NCI-H1436 treated with DMSO at 0.1 percent for 48 hours (cell line): ENCODE results near the gene ACOT9.
"Not testable (repeated sequence)": the region's sequence is repeated elsewhere in the genome, so short reads cannot be mapped to it uniquely, and the experiment has no call there.

Source experiments
- DNase-seq: peaks from one replicate; lab custom pipeline; 2025; lab: John Stamatoyannopoulos, UW

ACOT9 gene

DNA sequence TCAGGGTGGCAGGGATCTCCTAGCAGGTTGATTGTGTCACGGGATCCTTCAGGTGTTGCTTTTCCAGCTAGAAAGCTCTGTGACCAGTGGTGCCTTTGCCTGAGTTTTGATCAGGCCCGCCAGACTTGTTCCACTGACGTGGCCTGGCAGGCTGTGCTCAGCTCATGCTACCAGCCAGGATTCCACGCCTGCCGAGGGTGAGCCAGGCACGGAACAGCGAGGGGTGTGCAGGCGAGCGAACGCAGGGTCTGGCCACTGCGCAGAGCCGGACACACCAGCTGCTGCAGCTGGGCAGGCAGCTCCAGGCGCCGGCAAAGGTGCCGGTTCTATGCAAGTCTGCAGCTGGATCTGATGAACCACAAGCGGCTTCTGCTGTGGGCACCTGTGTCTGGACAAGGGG lies 22.8 kb upstream of the ACOT9 start:
- DNase-seq, result no peak

DNA sequence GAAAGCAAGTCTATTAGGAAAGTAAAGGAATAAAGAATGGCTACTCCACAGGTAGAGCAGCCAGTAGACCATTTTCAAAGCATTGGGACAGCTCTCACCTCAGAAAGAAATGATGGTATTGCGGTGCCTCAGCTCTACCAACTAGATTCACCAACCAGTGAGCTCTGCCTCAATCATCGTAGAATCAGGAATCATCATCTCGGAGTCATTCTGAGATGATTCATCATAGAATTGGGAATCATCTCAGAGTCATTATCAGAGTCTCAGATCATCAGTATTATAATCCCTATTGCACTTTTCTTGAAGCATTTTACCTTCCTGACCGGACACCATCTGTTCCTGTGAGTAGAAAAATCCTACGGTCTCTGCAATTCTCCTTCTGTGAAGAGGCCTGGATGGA lies 22.4 kb upstream of the ACOT9 start:
- DNase-seq, result no peak

DNA sequence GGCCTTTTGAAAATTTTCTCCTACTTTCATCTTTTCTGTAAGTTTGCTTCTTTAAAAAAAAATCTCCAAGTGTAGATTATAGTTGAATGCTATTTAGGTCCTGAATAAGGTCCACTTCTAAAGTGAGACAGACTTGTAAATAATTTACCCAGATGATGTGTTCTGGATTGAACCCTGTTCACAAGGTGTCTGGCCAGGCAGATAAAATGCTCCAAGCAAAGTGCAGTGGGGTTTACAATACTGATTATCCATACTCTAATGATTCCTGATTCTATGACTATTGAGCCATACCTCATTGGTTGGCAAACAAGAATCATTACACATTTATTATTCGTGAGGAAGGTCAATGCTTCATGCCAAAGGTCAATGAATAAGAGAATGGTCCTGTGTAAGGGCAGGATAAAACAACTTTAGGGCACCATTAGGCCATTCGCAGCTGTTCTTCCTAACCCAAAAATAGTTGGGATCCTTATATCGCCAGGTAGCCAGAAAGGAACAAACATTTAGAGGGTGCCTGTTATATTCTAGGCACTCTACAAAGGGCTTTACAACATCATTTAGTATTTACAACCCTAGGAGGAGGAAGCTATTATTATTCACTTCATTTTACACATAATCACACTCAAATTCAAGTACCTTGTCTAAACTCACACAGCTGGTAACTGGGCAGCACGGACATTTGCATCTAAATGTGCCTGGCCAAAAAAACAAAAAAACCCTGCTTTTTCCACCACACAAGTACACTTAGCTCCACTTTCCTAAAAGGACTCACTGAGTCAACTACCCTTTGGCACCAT lies 21.3 kb upstream of the ACOT9 start:
- no peak for DNase-seq

DNA sequence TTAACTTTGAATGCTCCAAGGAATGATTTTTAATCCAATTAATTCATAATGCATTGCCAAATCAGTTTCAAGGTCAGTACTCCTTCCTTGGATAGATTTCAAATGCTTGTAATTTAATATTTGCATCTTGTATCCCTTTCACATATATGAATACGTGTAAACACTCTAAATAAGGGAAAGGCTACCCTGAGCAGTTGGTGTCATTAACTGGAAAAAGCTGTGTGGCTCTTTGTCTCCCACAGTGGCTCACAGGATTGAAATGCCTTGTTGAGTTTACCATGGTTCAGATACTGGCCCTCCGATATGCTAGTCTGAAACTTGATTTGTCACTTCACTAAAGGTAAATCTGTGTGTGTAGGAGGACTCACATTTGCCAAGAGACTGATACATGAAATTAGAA lies 16.7 kb upstream of the ACOT9 start:
- no peak for DNase-seq

DNA sequence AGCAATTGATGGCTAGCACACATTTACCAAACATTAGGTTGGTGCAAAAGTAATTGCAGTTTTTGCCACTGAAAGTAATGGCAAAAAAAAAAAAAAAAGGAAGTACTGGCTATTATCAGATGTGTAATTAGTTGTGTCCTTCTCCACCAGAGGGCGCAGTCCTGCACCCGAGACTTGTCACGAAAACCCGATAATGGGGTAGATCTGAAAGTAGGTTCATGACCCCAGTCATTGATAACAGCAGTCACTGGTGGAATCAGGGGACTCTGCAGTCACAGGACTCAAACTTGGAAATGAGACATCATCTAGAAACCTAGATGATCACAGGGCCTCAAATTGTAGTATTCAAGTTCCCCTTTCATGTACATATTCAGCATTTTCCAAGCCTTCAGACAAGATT lies 13.1 kb upstream of the ACOT9 start:
- DNase-seq, result no peak

DNA sequence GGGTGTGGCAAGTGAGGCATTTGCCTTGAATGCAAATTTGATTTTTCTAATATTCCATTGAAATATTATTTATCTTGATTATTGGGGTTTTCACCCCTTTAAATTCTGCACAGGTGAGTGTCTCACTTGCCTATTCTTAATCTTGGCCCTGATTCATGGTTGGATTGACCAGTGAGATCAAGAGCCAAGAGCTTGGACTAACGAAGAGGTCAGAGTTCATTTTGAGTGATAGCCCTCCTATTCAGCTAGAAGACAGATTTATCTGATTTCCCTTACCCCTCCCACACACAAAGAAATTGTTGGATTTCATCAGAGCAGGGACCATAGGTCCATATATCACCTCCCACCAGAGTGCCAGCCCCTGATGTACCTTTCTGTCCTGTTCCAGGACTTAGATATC lies 11.6 kb upstream of the ACOT9 start:
- no peak for DNase-seq

DNA sequence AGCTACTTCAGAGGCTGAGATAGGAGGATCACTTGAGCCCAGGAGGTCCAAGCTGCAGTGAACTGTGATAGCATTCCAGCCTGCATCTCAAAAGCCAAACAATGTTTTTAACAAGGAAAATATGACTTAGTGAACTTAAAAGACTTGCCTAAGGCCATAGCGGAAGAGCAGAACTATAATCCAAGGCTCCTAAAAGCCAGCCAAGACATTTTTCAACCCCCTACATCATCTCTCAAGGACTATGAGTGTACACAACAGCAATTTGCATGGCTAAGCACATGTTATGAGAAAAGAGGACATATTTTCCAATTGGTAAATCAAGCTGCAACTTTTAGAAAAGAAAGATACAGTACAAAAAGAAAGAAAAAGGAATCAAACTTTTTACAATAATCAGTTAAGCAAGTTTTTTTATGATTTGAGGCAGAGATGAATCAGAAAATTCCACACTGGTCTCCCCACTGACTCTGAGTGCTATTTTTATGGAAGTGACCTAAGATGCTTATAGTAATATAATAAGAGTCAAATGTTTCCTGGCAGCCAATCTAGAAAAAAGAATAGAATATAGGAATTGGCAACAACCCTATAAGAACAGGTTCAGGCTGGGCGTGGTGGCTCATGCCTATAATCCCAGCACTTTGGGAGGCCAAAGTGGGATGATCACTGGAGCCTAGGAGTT lies 9.8 kb upstream of the ACOT9 start:
- no peak for DNase-seq

DNA sequence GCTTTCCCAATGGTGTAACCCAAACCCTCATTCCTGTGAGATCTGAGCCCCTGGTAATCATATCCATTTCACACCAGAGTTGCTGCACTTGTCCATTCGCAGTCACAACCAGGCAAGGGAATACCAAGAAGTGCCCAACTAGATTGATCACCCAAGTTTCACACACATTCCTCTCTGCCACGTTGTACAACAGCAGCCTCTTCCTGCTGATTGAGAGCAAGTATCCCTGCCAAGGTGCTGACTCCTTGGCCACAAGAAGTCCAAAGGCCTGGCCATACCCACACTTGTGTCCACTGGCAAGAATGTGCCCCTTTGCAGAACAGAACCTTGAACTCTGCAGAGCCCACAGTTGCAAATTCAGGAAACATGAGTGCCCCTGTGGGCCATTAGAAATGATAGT lies 6.5 kb upstream of the ACOT9 start:
- DNase-seq, result no peak

DNA sequence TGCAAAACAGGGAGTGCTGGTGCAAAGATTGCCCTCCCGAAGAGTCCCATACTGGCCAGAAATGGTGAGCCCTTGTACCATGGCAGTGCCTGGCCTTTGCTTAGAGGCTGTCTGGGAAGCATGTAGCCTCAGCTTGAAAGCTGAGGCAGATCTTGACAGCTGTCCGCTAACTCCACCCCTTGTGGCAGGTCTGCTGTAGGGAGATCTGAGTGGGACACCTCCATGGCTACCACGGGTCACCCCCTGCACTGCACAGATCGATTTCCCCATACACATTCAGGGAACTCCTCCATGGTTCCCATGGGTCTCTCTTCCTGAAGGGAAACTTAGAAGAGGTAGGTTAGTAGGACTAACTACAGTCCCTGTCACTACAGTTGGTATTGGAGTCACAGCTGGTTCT lies 6.1 kb upstream of the ACOT9 start:
- no peak for DNase-seq

DNA sequence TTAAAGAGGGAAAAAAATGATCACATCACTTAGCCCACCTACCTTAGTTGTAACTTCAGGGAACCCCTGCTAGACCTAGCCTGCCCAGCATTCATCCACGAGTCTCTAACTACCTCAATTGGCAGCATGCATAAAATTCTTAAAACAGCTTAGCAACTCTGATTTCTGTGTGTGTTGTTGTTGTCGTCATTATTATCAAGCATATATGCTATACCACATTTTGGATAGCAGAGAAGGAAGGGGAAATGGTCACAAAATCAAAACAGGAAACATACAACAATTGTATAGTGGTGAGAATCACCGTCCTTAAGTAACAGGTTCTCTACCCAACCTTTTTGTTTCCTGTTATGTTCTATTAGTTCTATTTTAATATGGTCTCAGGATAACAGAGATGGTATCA lies 2.7 kb upstream of the ACOT9 start:
- DNase-seq, result no peak

DNA sequence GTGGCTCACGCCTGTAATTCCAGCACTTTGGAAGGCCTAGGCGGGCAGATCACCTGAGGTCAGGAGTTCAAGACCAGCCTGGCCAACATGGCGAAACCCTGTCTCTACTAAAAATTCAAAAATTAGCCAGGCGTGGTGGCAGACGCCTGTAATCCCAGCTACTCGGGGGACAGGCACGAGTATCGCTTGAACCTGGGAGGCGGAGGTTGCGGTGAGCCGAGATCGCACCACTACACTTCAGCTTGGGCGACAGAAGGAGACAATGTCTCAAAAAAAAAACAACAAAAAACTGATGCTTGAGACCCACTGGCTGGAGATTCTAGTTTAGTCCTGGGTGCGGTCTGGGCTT lies 521 bp upstream of the ACOT9 start:
- DNase-seq, result not testable (repeated sequence)

DNA sequence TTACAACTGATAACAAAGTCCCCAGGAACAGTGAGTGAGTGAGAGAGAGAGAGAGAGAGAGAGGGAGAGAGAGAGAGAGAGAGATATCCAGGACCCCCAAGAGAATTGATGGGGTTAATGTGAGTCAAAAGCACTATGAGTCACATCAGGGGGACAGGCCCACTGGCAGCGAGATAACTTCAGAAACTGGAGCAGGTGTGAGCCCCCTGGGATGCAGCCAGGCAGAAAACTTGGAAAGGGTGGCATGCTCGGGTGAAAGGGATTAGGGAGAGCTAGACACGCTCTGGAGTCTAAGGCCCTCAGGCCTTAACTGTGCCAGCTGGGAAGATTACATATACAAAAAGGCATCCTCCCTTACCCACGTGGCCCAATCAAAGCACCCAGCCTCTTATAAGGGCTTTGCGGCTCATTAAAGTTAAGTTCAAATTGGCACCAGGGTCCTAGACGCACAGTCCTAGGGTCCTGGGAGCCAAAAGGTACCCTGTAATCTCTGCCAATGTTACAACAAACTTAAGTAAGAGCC lies 841 bp downstream of the ACOT9 start:
- no peak for DNase-seq

DNA sequence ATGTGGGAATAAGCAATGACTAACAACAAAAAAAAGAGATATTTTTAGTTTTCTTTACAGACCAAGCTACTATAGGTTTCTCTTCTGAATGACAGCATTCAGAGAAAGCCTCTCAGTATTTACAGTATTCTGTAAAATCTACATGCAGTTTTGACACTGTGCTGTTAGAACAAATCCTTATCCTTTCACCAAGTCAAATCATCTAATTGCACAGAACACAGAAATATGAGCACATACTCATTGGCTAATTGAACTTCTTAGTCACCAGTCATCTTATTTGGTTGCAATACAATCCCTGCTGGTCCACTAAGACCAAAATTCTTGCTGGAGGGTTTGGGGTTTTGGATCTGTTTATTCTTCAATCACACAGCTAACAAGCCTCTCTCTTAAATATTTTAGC lies 5.7 kb downstream of the ACOT9 start:
- no peak for DNase-seq

DNA sequence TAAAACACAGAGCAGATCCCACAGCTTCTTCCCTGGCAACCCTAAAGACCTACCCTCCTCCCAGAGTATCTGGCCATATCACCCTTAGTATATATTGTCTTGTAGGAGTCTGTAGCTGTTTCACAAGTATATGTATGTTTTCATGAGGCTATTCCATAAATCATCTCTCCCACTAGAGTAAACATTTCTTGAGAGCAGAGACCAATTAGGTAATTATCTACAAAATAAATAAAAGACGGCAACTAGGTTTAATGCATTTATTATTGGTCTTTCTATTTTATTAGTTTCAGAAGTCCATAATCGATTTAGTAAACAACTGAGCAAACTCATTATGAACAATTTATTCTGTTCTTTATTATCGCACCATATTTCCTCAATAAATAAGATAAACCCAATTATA lies 7.0 kb downstream of the ACOT9 start:
- DNase-seq, result no peak

DNA sequence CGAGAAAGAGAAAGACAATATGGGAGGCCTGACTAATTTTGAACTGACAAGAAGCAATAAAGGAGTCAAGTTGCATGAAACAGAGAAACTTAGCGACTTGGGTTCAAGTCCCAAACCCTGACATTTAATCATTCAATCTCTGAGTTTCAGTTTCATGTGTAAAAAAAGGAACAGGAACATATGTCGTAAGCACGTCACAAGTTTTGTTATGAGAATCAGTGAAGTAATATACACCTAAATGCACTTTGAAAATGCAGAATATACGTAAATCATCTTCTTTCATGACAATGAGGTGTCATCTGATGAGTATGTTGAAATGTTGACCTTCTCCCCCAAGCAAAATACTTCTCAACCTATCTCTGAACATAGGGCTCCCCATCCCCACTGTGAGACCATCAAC lies 10.4 kb downstream of the ACOT9 start:
- DNase-seq, result no peak

DNA sequence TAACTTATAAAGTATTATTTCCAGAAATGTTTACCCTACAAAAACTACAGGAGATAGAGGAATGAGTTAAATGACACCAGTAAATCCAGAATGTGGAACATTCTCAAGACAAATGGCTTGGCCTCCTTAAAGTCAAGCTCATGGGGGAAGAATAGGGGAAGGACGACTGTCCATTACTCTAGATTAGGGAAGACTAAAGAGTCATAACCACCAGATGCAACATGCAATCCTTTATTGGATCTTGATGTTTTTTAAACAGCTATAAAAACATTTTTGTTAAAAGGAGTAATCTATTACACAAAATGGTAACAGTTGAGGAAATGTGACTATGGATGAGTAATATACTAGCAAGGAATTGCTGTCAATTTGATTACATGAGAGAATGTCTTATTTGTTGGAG lies 11.1 kb downstream of the ACOT9 start:
- DNase-seq, result no peak

DNA sequence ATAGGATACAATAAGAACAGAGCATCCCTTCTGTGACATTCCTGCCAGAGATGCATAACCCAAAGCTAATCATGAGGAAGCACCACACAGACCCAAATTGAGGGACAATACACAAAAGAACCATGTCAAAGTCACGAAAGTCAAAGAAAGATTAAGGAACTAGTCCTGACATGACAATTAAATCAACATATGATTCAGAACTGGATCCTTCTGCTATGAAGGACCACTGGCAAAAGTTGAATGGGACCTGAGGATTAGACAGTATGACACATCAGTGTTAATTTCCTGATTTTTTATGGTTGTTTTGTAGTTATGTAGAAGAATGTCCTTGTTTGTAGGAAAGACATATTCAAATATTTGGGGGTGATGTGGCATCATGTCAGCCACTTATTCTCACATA lies 13.9 kb downstream of the ACOT9 start:
- DNase-seq, result no peak

DNA sequence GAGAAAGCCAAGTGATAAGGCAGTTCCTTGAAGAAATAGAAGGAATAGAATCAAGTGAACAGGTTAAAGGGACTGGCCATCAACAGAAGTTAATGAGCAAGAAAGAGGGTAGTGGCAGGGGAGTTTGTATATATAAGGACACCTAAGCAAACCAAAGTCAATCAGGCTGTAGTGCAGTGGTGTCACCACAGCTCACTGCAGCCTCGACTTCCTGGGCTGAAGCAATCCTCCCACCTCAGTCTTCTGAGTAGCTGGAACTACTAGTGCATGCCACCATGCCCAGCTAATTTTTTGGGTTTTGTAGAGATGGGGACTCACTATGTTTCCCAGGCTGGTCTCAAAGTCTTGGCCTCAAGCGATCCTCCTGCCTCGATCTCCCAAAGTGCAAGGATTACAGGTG lies 15.9 kb downstream of the ACOT9 start:
- no peak for DNase-seq

DNA sequence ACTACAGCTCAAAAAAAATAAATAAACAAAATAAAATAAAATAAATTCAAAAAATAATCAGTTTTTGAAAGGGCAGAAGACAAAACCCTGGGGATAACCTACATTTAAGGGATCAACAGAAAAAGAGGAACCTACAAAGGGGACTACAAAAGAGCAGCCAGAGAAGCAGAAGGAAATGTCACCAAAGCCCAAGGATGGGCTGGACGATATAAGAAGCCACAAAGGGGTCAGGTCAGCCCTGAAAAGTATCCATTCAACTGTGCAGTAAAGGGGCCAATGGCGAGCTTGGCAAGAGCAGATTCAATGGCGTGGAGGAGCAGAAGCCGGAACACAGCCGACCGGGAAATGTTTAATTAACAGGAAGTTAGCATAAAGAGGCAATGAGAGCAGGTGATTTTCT lies 16.9 kb downstream of the ACOT9 start:
- DNase-seq, result no peak

DNA sequence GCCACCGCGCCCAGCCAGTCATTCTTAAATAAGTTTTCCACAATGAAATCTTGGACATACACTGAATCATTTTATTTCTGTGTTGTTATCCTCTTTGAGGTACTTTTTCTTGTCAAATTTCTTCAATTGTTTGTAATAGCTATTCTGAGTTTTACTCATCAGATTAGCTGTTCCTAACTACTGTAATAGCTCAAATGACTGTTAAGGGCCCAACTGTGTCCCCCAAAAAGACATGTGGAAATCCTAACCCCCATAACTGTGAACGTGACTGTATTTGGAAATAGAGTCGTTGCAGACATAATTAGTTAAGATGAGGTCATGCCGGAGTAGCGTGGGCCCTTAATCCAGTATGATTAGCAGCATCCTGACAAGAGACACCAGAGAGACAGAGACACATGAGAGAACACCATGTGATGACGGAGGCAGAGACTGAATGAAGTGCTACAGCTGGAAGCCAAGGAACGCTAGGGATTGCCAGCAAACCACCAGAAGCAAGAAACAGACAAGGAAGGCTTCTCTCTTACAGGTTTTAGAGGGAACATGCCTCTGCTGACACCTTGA lies 22.9 kb downstream of the ACOT9 start:
- no peak for DNase-seq

DNA sequence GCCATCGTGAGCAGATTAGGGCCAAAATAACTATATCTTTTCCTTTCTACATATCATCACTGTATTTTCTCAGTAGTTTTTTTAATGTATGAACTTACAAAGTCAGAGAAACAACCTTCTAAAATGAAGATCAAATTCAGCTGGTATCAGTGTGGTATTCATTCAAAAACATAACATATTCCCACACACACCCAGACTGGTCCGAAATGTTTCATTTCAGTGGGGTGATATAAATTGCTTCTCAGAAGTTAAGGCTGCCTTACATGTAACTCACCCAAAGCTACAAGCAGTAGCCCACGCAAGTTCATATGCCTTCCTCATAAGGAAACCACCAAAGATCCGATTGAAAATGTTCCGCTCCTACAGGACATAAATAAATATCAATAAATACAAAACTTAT lies 37.8 kb downstream of the ACOT9 start:
- DNase-seq, result no peak

DNA sequence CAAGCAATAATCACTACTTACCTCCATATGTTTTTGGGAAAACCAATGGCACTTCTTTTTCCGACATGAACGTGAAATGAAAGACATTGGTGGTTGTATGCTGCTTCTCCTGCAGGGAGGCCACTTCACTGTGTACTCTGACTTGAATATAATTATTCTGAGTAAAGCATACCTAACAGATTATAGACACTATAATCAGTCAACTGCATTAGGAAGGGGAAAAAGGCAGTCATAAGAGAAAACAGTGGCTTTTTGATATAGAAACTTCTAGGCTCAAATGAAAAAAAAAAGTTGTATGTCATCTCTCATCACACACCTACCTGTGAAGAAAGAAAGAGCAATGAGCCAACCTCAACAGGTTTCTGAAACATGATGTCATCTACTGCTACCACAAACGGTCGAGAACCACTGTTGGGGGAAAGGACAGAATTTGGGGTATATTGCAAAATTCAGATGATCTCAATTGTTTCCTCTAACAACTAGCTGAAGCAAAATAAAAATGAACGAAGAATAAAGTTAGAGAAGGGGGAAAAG lies 38.3 kb downstream of the ACOT9 start:
- no peak for DNase-seq

DNA sequence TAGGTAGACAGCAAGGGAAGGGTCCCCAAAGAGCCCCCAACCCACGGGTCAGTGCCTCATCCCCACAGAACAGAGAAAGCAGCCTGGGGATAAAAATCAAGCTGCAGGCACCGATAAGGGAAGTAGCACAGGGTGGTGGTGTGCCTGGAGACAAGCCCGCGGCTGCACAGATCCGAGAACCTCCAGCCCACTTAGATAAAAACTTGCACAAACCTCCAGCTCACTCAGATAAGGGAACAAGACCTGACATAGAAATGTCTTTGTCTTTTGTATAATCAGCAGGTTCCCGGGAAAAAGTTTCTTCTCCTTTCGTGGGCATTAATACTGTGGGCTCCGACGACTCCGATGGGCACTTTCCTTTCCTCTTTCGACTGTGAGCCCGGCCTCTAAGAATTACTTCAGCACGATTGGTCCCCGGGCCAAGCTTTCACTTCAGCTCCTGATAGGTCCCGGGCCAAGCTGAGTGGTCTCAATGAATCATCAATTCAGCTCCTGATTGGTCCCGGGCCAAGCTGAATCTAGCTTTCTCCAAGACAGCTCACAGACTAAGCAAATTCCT lies 43.4 kb downstream of the ACOT9 start:
- no peak for DNase-seq
